ENCODE data around the gene TRIM36.

GRCh38 chr5:115184770-115185169, 15.1 kb upstream of the TRIM36 start:
- no peak for TF ChIP-seq CTCF (conservative IDR thresholded peaks at IDR 0.05; ENCODE audit: low read length)
- TF ChIP-seq EZH2phosphoT487 (IDR thresholded peaks at IDR 0.05; ENCODE audit: borderline replicate concordance), result no peak

Measured in Loucy (cell line).